HG03432 (cell line): Measurements from ENCODE around the gene TPD52L2.
A peak's percentile ranks its signal among the peaks of the same experiment; 100 is the strongest.
"Not testable (repeated sequence)": the region's sequence is repeated elsewhere in the genome, so short reads cannot be mapped to it uniquely, and the experiment has no call there.

Experiments
- ATAC-seq: cut with Tn5 transposase; IDR thresholded peaks from one replicate; pipeline ENCODE4 v1.9.1; 2021; ENCODE audit warnings: mild to moderate bottlenecking, moderate library complexity; ENCODE audit not compliant: unreplicated experiment

TPD52L2 gene

DNA sequence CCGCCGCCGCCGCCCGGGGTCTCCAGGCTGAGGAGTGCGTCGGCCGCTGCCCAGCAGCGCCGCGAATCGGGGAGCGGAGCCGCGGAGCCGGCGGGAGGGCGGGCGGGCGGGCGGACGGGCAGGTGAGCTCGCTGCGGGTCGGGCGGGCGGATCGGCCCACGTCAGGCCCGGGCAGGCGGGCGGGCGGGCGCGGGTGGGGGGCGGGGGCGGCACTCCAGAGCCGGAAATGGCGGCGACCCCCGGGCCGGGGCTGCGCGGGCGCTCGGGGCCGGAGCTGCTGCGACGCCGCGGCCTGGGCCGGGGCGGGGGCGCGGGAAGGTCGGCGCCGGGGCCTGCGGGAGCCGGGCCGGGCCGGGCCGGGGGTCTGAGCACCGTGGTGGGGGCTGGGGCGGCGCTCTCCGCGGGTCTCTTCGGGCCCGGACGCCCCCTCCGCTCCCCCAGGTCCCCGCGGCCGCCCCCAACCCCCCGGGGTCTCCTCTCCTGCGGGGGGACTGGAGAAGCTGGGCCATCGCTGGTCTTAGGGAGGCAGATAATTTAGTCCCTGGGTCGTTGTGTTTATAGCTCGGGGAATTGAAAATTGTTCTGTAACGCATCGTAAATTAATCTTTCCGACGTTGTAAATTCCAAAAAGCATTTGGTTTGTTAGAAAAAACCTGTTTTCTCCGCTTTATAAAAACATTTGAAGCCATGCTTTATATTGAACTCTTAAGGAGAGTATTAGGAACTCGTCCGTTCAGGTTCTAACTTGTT is 30.3 kb downstream of the TPD52L2 start:
- ATAC-seq: peak; percentile 19

GRCh38 chr20:63895952-63896263 is 30.8 kb downstream of the TPD52L2 start:
- ATAC-seq: no peak

GRCh38 chr20:63896264-63897105 is 31.4 kb downstream of the TPD52L2 start:
- peak; percentile 25 for ATAC-seq

DNA sequence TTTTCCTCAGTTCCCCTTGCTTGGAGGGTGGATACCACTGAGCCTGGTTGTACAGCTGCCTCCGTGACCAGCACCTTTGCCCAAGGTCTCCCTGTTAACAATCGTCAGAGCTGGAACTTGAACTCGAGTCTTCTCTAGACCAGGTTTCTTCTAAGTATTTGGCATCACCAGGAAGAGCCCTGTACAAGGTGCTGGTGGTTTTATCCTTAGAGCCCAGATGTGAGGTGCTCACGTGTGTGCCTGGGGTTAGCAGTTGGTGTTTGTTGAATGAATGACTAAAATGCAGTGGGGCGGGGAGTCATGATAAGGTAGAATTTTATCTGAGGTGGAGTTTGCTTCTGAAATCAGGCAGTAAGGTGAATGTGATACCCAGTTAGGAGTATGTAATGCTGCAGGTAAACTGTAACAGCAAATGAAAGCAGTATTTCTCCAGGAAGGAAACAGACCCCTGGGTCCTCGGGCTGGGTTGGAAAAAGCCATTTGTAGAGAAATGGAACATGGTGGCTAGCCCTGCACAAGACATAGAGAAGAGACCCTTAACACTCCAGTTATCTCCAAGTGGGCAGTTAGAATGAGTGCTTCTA is 33.0 kb downstream of the TPD52L2 start:
- no peak for ATAC-seq

GRCh38 chr20:63898882-63899558 is 34.0 kb downstream of the TPD52L2 start:
- no peak for ATAC-seq

DNA sequence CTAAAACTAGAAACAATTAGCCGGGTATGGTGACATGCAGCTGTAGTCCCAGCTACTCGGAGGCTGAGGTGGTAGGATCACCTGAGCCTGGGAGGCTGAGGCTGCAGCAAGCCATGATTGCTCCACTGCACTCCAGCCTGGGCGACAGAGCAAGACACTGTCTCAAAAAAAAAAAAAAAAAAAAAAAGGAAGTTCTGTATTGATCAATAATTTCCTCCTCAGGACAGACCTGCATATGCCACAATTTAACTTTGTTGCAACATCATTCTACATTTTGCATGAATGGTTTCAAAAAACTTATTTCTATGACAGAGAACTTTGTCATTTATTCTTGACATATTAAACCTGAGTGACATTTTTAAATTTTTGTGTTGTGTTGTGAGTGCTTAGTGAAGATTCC is 35.3 kb downstream of the TPD52L2 start:
- ATAC-seq: no peak

GRCh38 chr20:63903796-63904561 is 38.9 kb downstream of the TPD52L2 start:
- no peak for ATAC-seq

DNA sequence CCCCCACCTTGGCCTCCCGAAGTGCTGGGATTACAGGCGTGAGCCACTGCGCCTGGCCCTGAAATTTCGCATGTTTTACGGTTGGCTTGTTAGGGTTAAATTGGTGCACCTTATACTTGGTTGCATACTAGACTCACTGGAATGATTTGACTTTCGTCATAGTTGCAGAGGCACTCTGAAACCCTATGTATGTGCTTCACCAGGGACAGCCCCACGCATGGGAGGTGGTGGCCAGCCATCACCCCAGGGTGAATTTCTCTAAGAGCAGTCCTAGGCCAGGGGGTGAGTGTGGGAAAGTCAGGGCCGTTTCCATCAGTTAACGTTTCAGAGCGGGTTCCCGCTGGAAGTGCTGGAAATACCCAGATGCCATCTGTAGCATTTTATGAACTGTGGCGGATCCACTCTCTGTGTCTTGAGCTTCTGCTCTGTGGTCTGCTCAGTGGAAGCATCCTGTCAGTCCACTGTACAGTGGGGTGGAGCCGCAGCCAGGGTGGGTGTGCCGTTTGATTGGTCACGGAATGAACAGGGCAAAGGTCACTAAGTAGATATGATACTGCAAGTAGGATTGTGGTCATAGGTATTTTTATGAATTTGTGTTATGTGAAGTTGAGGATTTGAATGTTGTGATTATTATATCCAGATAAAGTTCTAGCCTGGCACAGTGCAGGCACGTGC is 43.1 kb downstream of the TPD52L2 start:
- no peak for ATAC-seq

DNA sequence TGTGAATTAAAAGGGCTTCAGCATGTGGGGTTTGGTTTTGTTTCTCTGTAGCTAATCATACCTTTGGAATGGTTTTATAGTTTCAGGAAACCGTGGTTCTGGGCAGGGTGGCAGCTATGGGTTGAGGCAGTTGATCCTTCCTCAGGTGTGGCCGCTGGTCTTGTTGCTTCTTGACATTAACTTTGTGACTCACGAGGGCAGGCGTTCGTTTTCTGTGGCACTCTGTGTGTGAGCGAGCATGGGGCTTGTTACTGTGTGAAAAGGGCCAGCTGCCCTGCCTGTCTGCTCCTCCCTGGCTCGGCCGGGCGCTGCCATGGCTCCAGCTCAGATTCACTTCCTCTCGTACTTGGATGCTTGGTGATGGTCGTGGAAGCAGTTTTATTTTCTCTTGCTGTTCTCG is 46.1 kb downstream of the TPD52L2 start:
- no peak for ATAC-seq

DNA sequence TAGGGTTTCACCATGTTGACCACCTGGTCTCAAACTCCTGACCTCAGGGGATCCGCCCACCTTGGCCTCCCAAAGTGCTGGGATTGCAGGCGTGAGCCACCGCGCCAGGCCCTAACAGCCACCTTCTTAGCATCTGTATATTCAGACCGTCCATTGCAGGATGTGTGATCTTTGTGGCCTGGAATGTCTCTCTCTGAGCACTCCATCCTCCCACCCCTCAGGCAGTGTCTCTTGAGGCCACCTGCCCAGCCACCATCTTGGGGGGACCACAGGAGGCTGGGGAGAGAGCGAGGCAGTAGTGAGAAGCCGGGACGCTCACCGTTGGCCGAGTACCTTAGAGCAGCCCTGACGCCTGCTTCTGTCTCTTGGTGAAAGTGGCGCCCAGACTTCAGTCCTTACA is 48.7 kb downstream of the TPD52L2 start:
- ATAC-seq: no peak

DNA sequence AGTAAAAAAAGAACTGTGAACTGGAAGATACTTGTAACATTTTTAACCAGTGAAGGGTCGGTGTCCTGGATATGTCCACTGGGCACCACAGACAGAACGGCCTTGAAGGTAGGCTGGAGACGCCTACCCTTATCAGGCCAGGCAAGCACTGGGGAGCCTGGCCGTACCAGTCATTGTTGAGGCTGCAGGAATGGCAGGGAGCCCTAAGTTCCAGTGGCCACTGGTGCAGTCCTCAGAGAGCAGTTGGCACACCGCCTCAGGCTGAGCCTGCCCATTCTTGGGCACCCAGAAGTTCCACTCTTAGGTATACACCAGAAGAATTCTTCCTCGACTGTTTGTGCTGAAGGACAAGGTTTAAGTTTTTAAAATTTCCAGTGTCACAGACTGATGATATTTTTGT is 50.4 kb downstream of the TPD52L2 start:
- ATAC-seq: no peak

- not testable (repeated sequence) for ATAC-seq
These were observed 51.4 kb downstream of the TPD52L2 start for GRCh38 chr20:63916371-63916939.

GRCh38 chr20:63917811-63918210 is 52.7 kb downstream of the TPD52L2 start:
- no peak for ATAC-seq

DNA sequence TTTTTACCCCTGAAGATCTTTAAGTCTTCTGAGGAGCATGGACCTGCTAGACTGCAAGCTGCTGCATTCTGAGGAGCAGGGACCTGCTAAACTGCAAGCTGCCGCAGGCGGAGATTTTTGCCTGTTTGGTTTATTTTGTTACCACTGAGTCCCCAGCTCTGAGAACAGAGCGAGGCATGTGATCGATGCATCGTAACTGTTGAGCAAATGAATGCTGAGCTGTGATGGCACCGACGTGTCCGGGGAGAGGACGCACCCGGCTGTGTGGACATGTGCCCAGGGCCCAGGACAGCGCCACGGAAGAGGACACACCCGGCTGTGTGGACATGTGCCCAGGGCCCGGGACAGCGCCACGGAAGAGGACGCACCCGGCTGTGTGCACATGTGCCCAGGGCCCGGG is 54.1 kb downstream of the TPD52L2 start:
- ATAC-seq: no peak

- no peak for ATAC-seq
These were observed 55.2 kb downstream of the TPD52L2 start for GRCh38 chr20:63920226-63920625.

GRCh38 chr20:63923651-63924050 is 58.6 kb downstream of the TPD52L2 start:
- ATAC-seq: no peak

DNA sequence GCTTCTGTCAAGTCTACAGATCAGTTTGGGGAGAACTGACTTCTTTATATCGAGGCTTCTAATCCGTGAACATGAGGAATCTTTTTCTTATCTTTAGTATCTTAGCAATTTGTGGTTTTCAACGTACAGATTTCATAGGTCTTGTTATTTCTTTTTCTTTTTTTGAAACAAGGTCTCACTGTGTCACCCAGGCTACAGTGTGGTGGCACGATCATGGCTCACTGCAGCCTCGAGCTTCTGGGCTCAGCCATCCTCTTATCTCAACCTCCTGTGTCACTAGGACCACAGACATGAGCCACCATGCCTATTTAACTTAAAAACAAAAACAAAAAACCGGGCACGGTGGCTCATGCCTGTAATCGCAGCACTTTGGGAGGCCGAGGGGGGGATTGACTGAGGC is 59.2 kb downstream of the TPD52L2 start:
- no peak for ATAC-seq

DNA sequence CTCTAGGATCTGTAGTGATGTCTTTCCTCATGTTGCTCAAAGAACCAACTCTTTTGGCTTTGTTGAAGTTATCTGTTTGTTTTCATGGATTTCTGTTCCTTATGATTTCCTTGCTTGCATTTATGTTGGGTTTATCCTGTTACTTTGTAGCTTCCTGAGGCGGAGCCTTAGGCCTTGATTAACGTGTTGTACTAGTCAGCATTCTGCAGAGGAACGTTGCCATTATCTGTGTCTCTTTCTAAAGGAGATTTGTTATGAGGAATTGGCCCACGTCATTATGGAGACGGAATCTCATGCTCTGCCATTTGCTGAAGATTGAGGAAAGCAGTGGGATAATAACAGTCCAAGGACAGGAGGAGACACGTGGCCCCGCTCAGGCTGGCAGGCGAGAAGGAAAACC is 61.2 kb downstream of the TPD52L2 start:
- no peak for ATAC-seq

DNA sequence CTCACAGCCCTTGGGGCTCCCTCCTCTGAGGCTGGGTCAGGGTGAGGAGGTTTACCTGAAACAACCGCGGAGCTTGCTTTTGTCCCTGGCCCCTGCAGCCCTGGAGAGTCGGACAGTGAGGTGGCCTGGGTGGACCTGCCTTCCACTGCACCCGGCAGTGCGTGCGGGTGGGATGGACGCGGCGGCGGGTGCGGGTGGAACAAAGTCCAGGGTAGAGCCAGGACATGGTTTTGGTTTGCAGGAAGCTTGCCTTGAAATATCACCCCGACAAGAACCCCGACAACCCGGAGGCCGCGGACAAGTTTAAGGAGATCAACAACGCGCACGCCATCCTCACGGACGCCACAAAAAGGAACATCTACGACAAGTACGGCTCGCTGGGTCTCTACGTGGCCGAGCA is 64.0 kb downstream of the TPD52L2 start:
- ATAC-seq: no peak

DNA sequence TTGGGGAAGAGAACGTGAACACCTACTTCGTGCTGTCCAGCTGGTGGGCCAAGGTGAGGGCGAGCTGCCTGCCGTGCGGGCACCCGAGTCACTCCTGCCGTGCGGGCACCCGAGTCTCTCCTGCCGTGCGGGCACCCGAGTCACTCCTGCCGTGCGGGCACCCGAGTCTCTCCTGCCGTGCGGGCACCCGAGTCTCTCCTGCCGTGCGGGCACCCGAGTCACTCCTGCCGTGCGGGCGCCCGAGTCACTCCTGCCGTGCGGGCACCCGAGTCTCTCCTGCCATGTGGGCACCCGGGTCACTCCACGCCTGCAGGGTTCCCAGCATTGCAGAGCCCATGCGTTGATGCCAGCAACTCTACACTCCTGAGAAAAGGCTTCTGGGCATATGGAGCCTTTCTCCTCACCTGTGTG is 64.4 kb downstream of the TPD52L2 start:
- not testable (repeated sequence) for ATAC-seq
